Loucy (cell line): ENCODE measurements around the gene OR2V1.

ENCODE experiments used
- H2AFZ ChIP-seq: fragments of 200-600 bp; sonication (generic); 2 replicates; pipeline ENCODE4 v1.6.0; 2016; ENCODE audit warnings: antibody characterized with exemption, mild to moderate bottlenecking, low read length, moderate library complexity
- H3F3A ChIP-seq: fragments of 200-600 bp; 2 replicates; pipeline ENCODE4 v1.6.0; 2016; ENCODE audit warnings: antibody characterized with exemption, low read depth, mild to moderate bottlenecking
- H3K27me3 ChIP-seq: fragments of 200-600 bp; sonication (generic); 2 replicates; pipeline ENCODE4 v1.6.1; 2014; ENCODE audit warnings: low read length, mild to moderate bottlenecking; ENCODE audit not compliant: insufficient read depth, poor library complexity, severe bottlenecking
- H3K36me3 ChIP-seq: fragments of 200-600 bp; sonication (generic); 2 replicates; pipeline ENCODE4 v1.6.1; 2016; ENCODE audit warnings: low read length; ENCODE audit not compliant: insufficient read depth
- H3K4me1 ChIP-seq: fragments of 200-600 bp; sonication (generic); 2 replicates; pipeline ENCODE4 v1.5.1; 2014; ENCODE audit warnings: low read length, mild to moderate bottlenecking; ENCODE audit not compliant: insufficient read depth, poor library complexity, severe bottlenecking
- H3K4me2 ChIP-seq: fragments of 200-600 bp; sonication (generic); 2 replicates; pipeline ENCODE4 v1.6.0; 2014; ENCODE audit warnings: antibody characterized with exemption, low read length, low read depth, mild to moderate bottlenecking; ENCODE audit not compliant: poor library complexity, severe bottlenecking
- H3K4me3 ChIP-seq: fragments of 200-600 bp; sonication (generic); 2 replicates; pipeline ENCODE4 v1.5.1; 2014; ENCODE audit warnings: low read length, mild to moderate bottlenecking, mixed read lengths; ENCODE audit not compliant: poor library complexity, severe bottlenecking
- H3K79me2 ChIP-seq: fragments of 200-600 bp; sonication (generic); 2 replicates; pipeline ENCODE4 v1.6.1; 2014; ENCODE audit warnings: low read length; ENCODE audit not compliant: insufficient read depth
- H3K9ac ChIP-seq: fragments of 200-600 bp; sonication (generic); 2 replicates; pipeline ENCODE4 v1.6.0; 2014; ENCODE audit warnings: mild to moderate bottlenecking, low read depth, low read length, moderate library complexity; ENCODE audit not compliant: poor library complexity, severe bottlenecking
- H3K9me2 ChIP-seq: fragments of 200-600 bp; sonication (generic); replicated peaks from 2 replicates; pipeline ENCODE4 v1.6.1; 2016; ENCODE audit warnings: low read depth, low read length, mixed read lengths
- H3K9me3 ChIP-seq: fragments of 200-600 bp; sonication (generic); 2 replicates; pipeline ENCODE4 v1.6.1; 2014; ENCODE audit warnings: mild to moderate bottlenecking, antibody characterized with exemption, low read length, low read depth; ENCODE audit not compliant: insufficient read depth
- H4K20me1 ChIP-seq: fragments of 200-600 bp; sonication (generic); 2 replicates; pipeline ENCODE4 v1.6.0; 2014; ENCODE audit warnings: antibody characterized with exemption, low read length, mild to moderate bottlenecking; ENCODE audit not compliant: insufficient read depth, poor library complexity, severe bottlenecking
- CTCF ChIP-seq: fragments of 200-600 bp; sonication (generic); conservative IDR thresholded peaks from 2 replicates; pipeline ENCODE4 v1.5.1; 2014; ENCODE audit warnings: mild to moderate bottlenecking, antibody characterized with exemption, low read length
- EZH2phosphoT487 ChIP-seq: fragments of 200-600 bp; IDR thresholded peaks from 2 replicates; pipeline ENCODE4 v1.6.1; 2018; ENCODE audit warnings: antibody characterized with exemption, mild to moderate bottlenecking, moderate library complexity, borderline replicate concordance

OR2V1 gene

DNA sequence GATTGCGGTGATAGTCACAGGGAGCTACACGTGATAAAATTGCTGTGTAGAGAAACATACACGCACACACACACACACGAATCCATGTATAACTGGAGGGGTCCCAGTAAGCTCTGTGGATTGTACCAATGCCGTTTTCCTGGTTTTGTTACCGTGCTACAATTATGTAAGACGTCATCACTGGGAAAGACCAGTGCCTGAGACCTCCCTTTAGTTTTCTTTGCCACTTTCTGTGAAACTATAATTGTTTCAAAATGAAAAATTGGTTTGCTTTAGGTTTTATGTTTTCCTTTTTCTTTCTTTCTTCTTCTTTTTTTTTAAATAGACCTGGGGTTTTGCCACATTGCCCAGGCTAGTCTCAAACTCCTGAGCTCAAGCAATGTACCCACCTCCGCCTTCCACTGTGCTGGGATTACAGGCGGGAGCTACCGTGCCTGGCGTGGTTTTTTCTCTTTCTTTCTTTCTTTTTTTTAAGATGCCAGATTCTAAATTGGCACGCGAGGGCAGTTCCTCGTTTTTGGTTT, 37.7 kb upstream of the OR2V1 start:
- Histone ChIP-seq H3K4me3 (no peak overlapping the region), H3K9me2 (no peaks in the 10 kb centered on the region), H3K27me3 (no peaks in the 10 kb centered on the region), H4K20me1 (no peaks in the 10 kb centered on the region), H3K9me3 (no peaks in the 10 kb centered on the region), H3K4me2 (peak overlapping the region; percentile 65), H3K36me3 (no peaks in the 10 kb centered on the region), H3K4me1 (peaks cover 4% of the 10 kb centered on the region), H3F3A (no peaks in the 10 kb centered on the region), H3K9ac (no peak overlapping the region), H2AFZ (no peak overlapping the region), H3K79me2 (no peaks in the 10 kb centered on the region)
- TF ChIP-seq CTCF (no peak), EZH2phosphoT487 (no peak)

DNA sequence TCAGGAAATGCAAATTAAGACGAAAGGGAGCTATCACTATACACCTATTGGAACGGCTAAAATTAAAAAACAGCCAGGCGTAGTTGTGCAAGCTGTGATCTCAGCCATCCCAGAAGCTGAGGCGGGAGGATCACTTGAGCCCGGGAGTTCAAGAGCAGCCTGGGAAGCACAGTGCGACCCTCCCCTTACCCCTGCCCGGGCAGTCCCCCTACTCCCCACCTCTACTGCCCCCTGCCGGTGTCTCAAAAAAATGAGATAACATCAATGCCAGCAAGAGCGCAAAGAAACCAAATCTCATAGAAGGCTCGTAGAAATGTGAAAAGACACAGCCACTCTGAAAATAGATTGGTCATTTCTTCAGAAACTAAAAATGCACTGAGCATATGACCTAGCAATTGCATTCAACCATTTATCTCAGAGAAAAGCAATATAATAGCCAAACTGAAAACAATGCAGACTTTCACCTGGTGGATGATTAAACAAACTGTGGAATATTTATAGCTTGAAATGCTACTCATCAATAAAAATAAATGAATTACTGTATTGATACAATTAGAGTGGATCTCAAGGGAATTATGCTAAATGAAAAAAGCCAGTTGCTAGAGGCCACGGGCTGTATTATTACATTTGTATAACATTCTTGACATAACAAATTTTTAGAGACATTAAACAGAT, 37.0 kb upstream of the OR2V1 start:
- Histone ChIP-seq H3K9ac (no peak overlapping the region), H3K9me3 (no peaks in the 10 kb centered on the region), H3K27me3 (no peaks in the 10 kb centered on the region), H3K4me1 (peaks cover 4% of the 10 kb centered on the region), H3K4me2 (peak overlapping the region; percentile 65), H4K20me1 (no peaks in the 10 kb centered on the region), H2AFZ (peak overlapping the region; percentile 81; the same call in 1 of the 2 replicates), H3K4me3 (peak overlapping the region; percentile 55), H3K9me2 (no peaks in the 10 kb centered on the region), H3K36me3 (no peaks in the 10 kb centered on the region), H3K79me2 (no peaks in the 10 kb centered on the region), H3F3A (no peaks in the 10 kb centered on the region)
- no peak for TF ChIP-seq EZH2phosphoT487
- TF ChIP-seq CTCF, result peak; percentile 64

DNA sequence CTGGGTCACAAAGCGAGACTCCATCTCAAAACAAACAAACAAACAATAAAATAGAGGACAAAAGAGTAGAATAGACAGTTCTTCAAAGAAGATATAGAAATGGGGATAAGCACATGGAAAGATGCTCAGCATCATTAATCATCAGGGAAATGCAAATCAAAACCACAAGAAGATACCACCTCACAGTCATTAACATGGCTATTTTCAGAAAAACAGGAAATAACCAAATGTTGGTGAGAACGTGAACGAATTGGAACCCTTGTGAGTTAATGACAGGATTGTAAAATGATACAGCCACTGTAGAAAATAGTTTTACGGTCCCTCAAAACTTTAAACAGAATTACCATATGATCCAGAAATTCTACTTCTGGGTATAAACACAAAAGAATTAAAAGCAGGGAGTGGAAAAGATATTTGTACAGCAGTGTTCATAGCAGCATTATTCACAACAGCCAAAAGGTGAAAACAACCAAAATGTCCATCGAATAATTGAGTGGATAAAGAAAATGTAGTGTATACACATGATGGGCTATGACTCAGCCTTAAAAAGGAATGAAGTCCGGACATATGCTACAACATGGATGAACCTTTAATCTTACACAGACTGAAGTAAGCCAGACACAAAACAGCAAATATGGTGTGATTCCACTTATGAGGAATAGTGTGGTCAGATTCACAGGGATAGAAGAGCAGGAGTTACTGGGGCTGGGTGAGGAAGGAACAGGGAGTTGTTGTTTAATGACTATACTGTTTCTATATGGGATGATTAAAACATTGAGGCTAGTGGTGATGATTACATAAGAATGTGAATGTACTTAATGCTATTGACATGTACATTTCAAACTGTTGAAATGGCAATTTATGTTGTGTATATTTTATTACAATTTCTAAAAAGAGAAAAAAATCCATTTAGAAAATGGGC, 36.1 kb upstream of the OR2V1 start:
- H3K4me1 ChIP-seq, result peaks cover 4% of the 10 kb centered on the region

More for the DNA sequence above, 36.1 kb upstream of the OR2V1 start:
- Histone ChIP-seq H3K4me2 (peak overlapping the region; percentile 65), H2AFZ (peak overlapping the region; percentile 81; the same call in 1 of the 2 replicates), H3K4me3 (peak overlapping the region; percentile 55), H3K9me3 (no peaks in the 10 kb centered on the region), H3K9me2 (no peaks in the 10 kb centered on the region), H3K27me3 (no peaks in the 10 kb centered on the region), H4K20me1 (no peaks in the 10 kb centered on the region), H3K9ac (no peak overlapping the region), H3F3A (no peaks in the 10 kb centered on the region), H3K79me2 (no peaks in the 10 kb centered on the region), H3K36me3 (no peaks in the 10 kb centered on the region)
- TF ChIP-seq EZH2phosphoT487 (no peak), CTCF (no peak)
